ENCODE results near the gene PCDH9. TPM values are rescaled to one million over a fixed set of nuclear protein-coding genes. Genes with fewer than 3 reads are reported as not detected.

Gene PCDH9
- total RNA-seq, 1 donor from 2014 or later: 10.4 TPM

GRCh38 chr13:67061750-67062149 lies 168.4 kb downstream of the PCDH9 start:
- Histone ChIP-seq H3K27ac (ENCODE audit: low read depth, low read length) (no peak overlapping the region), H3K36me3 (ENCODE audit: insufficient read depth, low read length) (no peaks in the 10 kb centered on the region), H3K9me3 (ENCODE audit: insufficient read depth, low read depth, low read length) (no peaks in the 10 kb centered on the region), H3K4me2 (ENCODE audit: low read length) (no peak overlapping the region), H4K20me1 (ENCODE audit: insufficient read depth, low read length) (no peaks in the 10 kb centered on the region), H3K9ac (ENCODE audit: low read length) (no peak overlapping the region), H3K4me1 (ENCODE audit: insufficient read depth, low read length) (no peaks in the 10 kb centered on the region), H2AFZ (ENCODE audit: low read depth, low read length) (no peak overlapping the region), H3K79me2 (ENCODE audit: insufficient read depth, low read length) (no peaks in the 10 kb centered on the region), H3K4me3 (ENCODE audit: insufficient read depth, low read depth, low read length) (no peak overlapping the region), H3K27me3 (ENCODE audit: insufficient read depth, low read length) (no peaks in the 10 kb centered on the region)
- Mint-ChIP-seq H3K9me3 (ENCODE audit: unreplicated experiment) (no peaks in the 10 kb centered on the region), H3K4me1 (ENCODE audit: low read depth, unreplicated experiment) (peaks cover 6% of the 10 kb centered on the region), H3K27me3 (ENCODE audit: low read depth, unreplicated experiment) (no peaks in the 10 kb centered on the region), H3K27ac (ENCODE audit: unreplicated experiment) (no peak overlapping the region), H3K4me3 (ENCODE audit: unreplicated experiment) (no peak overlapping the region), H3K36me3 (ENCODE audit: low read depth, unreplicated experiment) (no peaks in the 10 kb centered on the region)
- no peak for TF ChIP-seq EZH2 (IDR thresholded peaks at IDR 0.05; ENCODE audit: insufficient read depth, low read length)
- TF ChIP-seq CTCF (IDR thresholded peaks at IDR 0.05; ENCODE audit: insufficient read depth, low read depth, low read length): no peak
- FAIRE-seq (no peak), DNase-seq (ENCODE audit: low read depth) (peak; percentile 10)

GRCh38 chr13:67052550-67053490 lies 177.3 kb downstream of the PCDH9 start:
- TF ChIP-seq EZH2 (IDR thresholded peaks at IDR 0.05; ENCODE audit: insufficient read depth, low read length) (no peak), CTCF (IDR thresholded peaks at IDR 0.05; ENCODE audit: insufficient read depth, low read depth, low read length) (no peak)
- H3K9me3 Mint-ChIP-seq (ENCODE audit: unreplicated experiment): no peaks in the 10 kb centered on the region
- no peaks in the 10 kb centered on the region for H3K9me3 ChIP-seq (ENCODE audit: insufficient read depth, low read depth, low read length)
- no peak overlapping the region for H3K4me3 Mint-ChIP-seq (ENCODE audit: unreplicated experiment)
- DNase-seq (ENCODE audit: low read depth) (no peak), FAIRE-seq (no peak)
- H3K9ac ChIP-seq (ENCODE audit: low read length): no peak overlapping the region
- H3K36me3 Mint-ChIP-seq (ENCODE audit: low read depth, unreplicated experiment): no peaks in the 10 kb centered on the region
- no peak overlapping the region for H3K4me3 ChIP-seq (ENCODE audit: insufficient read depth, low read depth, low read length)
- H3K36me3 ChIP-seq (ENCODE audit: insufficient read depth, low read length): no peaks in the 10 kb centered on the region
- H3K27me3 ChIP-seq (ENCODE audit: insufficient read depth, low read length): no peaks in the 10 kb centered on the region
- no peaks in the 10 kb centered on the region for H3K79me2 ChIP-seq (ENCODE audit: insufficient read depth, low read length)
- H3K4me1 Mint-ChIP-seq (ENCODE audit: low read depth, unreplicated experiment): peaks cover 18% of the 10 kb centered on the region
- H3K27me3 Mint-ChIP-seq (ENCODE audit: low read depth, unreplicated experiment): no peaks in the 10 kb centered on the region
- no peak overlapping the region for H3K27ac ChIP-seq (ENCODE audit: low read depth, low read length)
- H3K4me1 ChIP-seq (ENCODE audit: insufficient read depth, low read length): peaks cover 13% of the 10 kb centered on the region
- H3K4me2 ChIP-seq (ENCODE audit: low read length): no peak overlapping the region
- H3K27ac Mint-ChIP-seq (ENCODE audit: unreplicated experiment): no peak overlapping the region
- H4K20me1 ChIP-seq (ENCODE audit: insufficient read depth, low read length): no peaks in the 10 kb centered on the region
- H2AFZ ChIP-seq (ENCODE audit: low read depth, low read length): no peak overlapping the region

- no peak for TF ChIP-seq CTCF (IDR thresholded peaks at IDR 0.05; ENCODE audit: insufficient read depth, low read depth, low read length)
- TF ChIP-seq EZH2 (IDR thresholded peaks at IDR 0.05; ENCODE audit: insufficient read depth, low read length): no peak
- Histone ChIP-seq H2AFZ (ENCODE audit: low read depth, low read length) (no peak overlapping the region), H4K20me1 (ENCODE audit: insufficient read depth, low read length) (no peaks in the 10 kb centered on the region), H3K4me3 (ENCODE audit: insufficient read depth, low read depth, low read length) (no peak overlapping the region), H3K4me1 (ENCODE audit: insufficient read depth, low read length) (peaks cover 16% of the 10 kb centered on the region), H3K27me3 (ENCODE audit: insufficient read depth, low read length) (no peaks in the 10 kb centered on the region), H3K9ac (ENCODE audit: low read length) (no peak overlapping the region), H3K79me2 (ENCODE audit: insufficient read depth, low read length) (no peaks in the 10 kb centered on the region), H3K36me3 (ENCODE audit: insufficient read depth, low read length) (no peaks in the 10 kb centered on the region), H3K4me2 (ENCODE audit: low read length) (no peak overlapping the region), H3K27ac (ENCODE audit: low read depth, low read length) (no peak overlapping the region), H3K9me3 (ENCODE audit: insufficient read depth, low read depth, low read length) (no peaks in the 10 kb centered on the region)
- Mint-ChIP-seq H3K9me3 (ENCODE audit: unreplicated experiment) (no peaks in the 10 kb centered on the region), H3K36me3 (ENCODE audit: low read depth, unreplicated experiment) (no peaks in the 10 kb centered on the region), H3K4me1 (ENCODE audit: low read depth, unreplicated experiment) (peaks cover 20% of the 10 kb centered on the region), H3K27ac (ENCODE audit: unreplicated experiment) (no peak overlapping the region), H3K4me3 (ENCODE audit: unreplicated experiment) (no peak overlapping the region), H3K27me3 (ENCODE audit: low read depth, unreplicated experiment) (no peaks in the 10 kb centered on the region)
- FAIRE-seq: no peak
- DNase-seq (ENCODE audit: low read depth): no peak
Measured at GRCh38 chr13:67049744-67050143, 180.4 kb downstream of the PCDH9 start.

All from astrocyte (in vitro differentiated cells and primary cell).